ENCODE results near the gene NOTO.

Gene NOTO

DNA sequence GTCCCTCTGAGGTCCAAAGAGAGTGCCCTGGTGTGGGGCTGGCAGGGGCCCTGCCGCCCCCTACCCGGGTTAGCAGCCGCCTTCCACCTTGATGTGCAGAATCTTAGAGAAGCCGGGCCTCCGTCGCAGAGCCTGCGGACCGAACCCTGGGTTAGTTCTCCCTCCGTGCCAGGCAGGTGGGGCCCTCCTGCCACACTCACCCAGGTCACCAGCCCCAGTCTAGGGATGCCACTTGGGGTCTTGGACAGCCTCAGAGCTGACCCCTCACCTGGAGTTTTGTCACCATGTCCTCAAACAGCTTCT, 56.5 kb downstream of the NOTO start:
- no peak for DNase-seq

DNA sequence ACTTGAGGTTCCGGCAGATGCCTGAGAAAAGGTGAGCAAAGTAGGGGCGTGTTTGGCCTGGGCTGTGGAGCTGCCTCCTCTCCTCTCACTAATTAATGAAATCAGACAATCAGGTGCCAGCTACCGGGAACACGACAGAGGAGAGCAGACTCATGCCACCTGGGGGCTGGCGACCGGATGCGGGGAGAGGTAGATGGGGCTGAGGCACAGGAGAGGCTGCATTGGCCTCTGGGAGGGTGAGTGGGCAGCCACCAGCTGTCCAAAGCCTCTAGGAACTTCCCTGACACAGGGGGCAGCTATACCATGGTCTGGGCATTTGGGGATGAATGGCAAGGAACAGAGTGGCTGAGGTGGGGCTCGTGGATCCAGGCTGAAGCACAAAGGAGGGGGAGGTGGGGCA, 56.9 kb downstream of the NOTO start:
- DNase-seq = no peak

- DNase-seq = no peak
Observed at GRCh38 chr2:73259704-73260337, 57.4 kb downstream of the NOTO start.

DNA sequence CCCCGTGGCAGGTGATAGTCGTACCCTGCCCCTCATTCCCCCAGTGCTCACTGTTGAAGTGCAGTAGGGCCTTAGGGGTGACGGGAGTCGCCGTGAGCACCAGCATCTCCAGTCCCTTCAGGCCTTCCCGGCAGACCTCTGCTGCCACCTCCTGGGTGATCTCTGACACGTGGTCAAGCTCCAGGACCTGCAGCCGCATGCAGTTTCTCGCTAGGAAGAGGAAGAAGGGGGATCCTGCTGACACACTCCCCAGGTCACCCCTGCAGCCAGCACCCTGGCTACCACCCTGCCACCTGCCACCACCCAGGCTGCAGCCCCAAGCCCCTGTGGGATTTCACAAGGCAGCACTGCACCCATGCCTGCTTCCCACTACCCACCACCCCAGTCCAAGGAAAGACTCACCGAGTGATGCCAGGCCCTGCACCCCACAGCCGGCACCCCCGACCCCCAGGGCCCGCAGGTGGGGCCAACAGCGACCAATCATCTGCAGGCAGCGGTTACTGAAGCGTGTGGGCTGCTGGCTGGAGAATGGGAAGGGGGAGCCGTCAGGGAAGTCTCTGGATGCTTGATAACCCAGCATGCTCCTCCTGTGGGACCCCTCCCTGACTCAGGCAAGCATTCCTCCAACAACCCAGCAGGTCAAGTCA, 58.1 kb downstream of the NOTO start:
- DNase-seq = no peak

Data from T-helper 9 cell (primary cell).